Inflammatory macrophage treated with lipopolysaccharide for 1 hour (primary cell): ENCODE data around the gene LPP.
"Not testable (repeated sequence)": the region's sequence is repeated elsewhere in the genome, so short reads cannot be mapped to it uniquely, and the experiment has no call there.

Experiments used
- DNase-seq, 2 donors: peaks; one replicate each; pipeline ENCODE4 v3.0.0-alpha.2; 2020 to 2022

The LPP gene

DNA sequence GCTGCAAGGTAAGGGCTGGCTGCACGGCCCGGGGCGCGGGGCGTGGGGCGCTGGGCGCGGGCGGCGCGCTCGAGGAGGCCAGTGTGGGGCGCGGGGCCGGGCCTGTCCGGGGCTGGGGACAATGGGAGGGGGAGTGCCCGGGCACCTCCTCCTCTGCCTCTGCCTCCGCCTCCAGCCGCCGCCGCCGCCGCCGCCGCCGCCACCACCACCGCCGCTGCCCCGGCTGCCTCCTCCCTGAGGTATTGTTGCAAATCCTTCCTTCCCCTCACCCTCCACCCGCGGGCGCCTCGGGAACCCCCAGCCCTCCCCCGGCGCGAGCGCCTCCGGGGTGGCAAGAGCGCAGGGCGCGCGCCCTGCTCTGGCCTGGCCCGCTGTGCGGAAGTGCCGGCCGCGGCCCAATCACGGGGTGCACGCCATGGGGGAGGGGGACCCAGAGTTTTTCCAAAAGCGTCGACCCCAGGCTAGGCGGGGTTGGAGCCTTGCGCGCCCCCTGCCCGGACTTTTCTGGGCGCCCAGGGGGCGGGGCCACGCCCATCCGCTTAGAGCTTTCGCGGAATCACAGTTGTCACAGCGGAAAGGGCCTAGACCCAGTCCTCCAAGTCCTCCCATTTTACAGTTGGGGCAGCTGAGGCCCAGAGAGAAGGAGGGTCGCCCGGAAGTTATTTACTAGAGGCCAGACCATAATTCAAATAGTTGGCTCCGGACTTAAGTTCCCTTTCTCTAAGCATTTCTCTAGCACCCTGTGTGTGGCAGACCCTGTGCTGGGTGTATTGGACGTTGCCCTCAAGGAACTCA is at the start of gene LPP:
LPP (plus strand) TSS at position 144 of the 795 bp plus-strand sequence. CDS start 251,964 bp downstream, outside the sequence.
- DNase-seq = peak; percentile 93 to 95

GRCh38 chr3:188106006-188106405 is 48.0 kb upstream of the LPP start:
- no peak for DNase-seq

- DNase-seq = no peak
Measured at GRCh38 chr3:188106454-188106853, 47.5 kb upstream of the LPP start.

DNA sequence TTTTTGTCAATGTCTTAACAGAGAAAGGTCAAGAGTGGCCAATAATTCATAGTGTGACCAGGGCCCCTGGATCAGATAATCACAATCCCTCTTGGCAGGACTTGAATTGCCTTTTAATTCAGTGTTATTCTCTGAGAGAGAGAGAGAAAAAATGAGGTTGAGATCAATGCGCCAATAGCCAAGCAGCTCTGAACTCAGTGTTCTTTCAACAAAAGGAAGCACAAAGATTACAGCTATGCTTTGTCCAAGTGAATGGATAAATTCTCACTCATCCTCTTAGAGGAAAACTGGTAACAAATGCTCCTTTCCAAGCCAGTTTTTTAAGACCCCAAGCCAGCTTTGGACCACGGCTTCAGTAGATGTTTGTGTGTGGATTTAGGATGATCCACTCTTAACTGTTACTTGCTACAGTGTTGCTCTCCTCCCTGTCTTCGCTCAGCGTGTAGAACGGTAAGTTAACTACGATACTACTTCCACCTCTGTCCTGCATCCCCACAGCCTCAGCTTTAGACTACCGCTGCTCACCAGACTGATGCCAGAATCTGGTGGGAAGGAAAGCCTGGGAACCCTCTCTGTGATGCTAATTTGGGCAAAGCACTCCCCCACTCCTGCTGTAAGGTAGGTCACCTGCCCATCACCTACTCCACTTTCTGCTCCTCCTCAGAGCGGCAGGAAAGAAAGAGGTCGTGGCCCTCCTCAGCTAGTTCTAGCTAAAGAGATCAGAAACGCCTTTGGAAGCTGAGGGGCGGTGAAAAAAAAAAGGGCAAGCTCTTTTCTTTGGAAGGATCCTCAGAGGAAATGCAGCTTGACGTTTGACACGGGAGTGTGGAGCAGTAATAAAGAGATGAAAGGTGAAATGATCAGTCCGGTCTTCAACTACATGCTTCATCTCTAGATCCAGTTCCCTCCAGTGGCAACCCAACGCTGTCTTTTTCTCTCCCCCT is 46.8 kb upstream of the LPP start:
- DNase-seq = no peak

- DNase-seq = no peak
Measured at GRCh38 chr3:188108703-188109412, 45.1 kb upstream of the LPP start.

DNA sequence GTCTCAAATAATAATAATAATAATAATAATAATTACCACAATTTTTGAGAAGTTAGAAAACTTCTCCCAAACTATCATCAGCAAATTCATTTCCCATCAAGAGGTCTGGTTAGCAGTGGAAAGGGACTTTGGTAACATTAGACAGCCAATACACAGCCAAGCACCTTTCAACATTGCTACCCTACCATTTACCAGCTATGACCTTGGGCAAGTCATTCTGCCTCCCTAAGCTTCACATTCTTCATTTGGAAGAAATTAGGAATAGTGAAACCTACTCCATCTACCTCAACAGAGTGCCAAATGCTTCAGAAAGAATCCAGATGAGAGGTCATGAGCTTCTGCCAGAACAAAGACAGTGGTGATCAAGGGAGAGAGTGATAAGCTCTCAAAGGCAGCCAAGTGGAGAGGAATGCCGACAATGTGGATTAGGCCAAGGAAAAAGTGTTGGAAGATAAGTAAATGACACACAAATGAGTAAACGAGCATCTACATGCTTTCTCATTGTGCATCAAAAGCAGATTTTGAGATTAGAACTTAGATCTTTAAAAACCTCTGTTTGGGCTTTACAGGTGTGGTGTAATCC is 42.9 kb upstream of the LPP start:
- DNase-seq = no peak

- peak; percentile 45 to 46 for DNase-seq
Measured at GRCh38 chr3:188113756-188114155, 40.2 kb upstream of the LPP start.

- no peak for DNase-seq
Measured at GRCh38 chr3:188119846-188120245, 34.1 kb upstream of the LPP start.

DNA sequence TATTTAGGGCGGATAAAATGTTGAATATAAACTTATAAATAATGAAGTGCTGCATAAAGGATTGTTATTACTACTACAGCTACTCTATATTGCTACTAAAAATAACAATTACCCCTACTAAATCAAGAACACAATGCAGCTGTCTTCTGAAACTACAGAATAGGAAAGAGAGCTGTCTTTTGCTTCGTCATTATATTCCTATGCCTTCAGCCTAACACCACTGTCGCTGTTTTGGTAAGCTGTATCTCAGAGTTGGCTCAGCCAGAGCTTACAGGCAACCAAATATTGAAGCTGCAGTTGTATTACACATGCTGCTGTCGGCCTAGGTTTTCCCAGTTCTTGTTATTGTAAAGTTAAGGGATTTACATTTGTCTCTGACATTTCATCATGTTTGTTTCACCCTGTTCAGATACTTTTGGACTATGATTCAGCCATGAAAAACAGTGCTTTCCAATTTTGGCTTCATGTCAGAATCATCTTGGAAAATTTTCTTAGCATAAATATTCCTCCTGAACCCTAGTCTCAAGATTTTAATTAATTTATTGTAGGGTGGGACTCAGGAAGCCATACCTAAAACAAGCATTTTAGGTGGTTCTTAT is 31.3 kb upstream of the LPP start:
- DNase-seq = peak; percentile 23 to 58

DNA sequence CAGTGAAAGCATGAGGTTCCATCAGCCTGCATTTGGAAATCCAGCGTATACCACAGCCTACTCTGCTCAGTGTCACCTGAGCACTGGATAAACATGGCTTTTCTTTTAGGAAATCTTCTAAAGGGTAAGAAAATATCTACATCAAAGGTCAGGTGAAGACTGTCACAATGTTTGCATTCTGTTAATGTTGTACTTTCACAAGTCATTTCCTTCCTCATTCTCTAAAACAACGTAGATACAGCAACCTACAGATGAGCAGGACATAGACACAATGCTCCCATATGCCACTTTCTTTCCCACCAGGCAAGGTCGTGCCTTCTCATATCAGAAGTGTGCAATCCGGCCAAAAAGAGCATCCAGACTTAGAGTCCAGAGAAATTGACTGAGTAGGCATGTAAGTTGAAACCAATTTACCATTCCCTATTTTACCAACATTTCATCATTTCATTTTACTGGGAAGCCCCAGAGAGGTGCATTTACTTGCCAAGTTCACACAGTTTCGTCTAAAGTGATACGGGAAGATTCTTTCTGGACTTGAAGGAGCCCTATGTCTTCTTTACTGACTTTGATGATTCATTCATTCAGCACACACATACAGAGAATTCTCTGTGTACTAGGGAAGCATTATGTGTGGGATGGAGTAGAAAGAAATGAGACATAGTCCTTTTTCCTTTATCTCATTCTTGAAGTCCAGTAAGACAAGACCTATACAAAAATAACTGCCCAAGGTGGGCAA is 30.6 kb upstream of the LPP start:
- peak; percentile 23 to 78 for DNase-seq

- DNase-seq = no peak
Measured at GRCh38 chr3:188124184-188124583, 29.8 kb upstream of the LPP start.

DNA sequence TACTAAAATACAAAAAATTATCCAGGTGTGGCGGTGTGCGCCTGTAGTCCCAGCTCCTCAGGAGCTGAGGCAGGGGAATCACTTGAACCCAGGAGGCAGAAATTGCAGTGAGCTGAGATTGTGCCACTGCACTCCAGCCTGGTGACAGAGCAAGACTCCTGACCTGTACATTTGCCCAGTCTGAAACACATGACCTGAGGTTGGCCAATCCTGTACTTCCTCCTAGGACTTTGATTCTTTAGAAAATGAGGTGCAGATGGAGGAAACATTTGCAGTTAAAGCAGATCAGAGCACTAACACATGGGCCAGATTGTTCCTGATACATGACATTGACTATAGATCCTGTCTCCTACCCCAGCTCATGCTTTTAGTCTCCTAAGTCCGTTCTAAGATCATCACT is 28.9 kb upstream of the LPP start:
- DNase-seq = peak; percentile 50 to 62

DNA sequence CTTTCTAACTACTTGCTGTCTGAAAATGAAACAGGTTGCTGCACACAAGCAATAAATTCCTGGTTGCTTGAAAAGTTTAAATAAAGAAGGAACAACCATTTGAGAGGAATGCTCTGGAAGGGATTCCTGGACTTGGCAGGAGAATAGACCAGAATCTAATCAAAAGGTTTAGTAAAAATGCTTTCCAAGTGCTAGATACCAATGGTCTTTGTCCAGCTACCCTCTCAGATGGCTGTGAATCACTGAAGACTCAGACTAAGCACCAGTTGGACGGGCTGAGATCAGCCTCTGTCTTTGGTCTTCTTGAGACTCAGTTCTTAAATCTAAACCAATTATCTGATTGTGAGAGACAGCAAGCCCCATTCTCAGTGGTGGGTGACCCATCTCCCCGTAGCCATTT is 27.7 kb upstream of the LPP start:
- no peak for DNase-seq

- no peak for DNase-seq
Measured at GRCh38 chr3:188126934-188127333, 27.0 kb upstream of the LPP start.

GRCh38 chr3:188128905-188129304 is 25.1 kb upstream of the LPP start:
- no peak for DNase-seq

GRCh38 chr3:188131023-188131422 is 22.9 kb upstream of the LPP start:
- DNase-seq = not testable (repeated sequence)

DNA sequence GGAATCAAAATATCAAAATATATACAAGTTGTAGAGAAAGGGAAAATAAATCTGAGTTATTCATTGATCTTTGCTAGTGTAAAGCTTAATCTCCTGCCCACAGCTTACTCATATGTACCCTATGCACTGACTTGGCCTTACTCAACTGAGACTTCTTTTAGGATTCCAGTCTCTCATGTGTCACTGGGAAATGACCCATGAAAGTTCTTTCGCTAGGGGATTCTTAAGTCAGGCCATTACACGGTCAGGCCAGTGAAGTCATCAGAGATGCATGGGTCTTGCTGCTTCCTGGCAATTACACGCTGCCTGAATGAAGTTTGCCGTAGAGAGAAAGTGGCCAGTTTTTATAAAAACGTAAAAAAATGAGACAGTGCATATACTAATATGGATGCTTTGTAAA is 20.7 kb upstream of the LPP start:
- peak in 1 of 2 donors; percentile 47 for DNase-seq

DNA sequence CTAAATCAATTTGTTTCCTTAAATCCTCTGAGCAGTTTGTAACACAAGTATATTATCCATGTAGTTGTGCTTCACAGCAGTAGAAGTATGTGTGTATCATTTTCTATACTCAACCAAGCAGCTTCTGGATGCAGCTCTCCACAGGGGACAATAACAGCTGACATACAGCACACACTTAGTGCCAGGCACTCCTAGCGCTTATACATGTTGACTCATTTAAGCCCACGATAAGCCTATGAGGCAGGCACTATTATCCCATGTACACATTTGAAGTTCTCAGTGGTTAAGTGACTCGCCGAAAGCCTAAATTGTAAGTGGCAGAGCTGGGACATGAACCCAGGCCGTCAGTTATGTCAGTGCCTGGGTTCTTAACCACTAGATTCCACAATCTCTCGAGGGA is 20.3 kb upstream of the LPP start:
- no peak for DNase-seq

DNA sequence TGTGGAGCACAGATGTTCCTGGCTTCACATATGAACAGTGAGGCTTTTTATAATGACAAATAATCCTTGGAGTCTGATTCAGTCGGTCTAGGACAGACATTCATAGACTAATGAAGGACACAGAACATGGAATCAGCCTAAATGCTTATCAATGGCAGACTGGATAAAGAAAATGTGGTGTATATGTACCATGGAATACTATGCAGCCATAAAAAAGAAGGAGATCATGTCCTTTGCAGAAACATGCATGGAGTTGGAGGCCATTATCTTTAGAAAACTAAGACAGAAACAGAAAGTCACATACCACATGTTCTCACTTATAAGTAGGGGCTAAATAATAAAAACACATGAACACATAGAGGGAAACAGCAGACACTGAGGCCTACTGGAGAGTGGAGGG is 19.9 kb upstream of the LPP start:
- no peak for DNase-seq

DNA sequence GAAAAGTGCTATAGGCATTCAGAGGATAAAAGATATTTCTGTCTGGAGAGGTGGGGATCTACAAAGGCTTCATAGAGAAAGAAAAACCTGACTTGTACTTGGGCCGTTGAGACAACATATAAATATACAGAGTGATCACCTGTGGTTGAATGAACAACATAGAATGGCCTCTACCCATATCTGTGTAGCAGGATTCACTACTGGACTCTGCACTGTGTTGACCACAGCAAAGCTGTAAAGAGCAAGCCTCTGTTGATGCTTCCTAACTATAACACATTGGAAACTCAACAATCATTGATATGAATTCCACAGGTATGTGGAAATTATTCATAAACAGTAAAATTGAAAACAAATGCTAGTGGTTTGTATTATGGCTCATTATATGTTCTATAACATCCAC is 19.1 kb upstream of the LPP start:
- DNase-seq = no peak

GRCh38 chr3:188135271-188135670 is 18.7 kb upstream of the LPP start:
- no peak for DNase-seq

- DNase-seq = peak; percentile 55 to 74
Measured at GRCh38 chr3:188137051-188137450, 16.9 kb upstream of the LPP start.
